Tibial artery (tissue), 4 donors: ENCODE results near the gene FRMD4A.

ENCODE experiments used
- DNase-seq, 2 donors: peaks; one replicate each; pipeline ENCODE4 v3.0.0-alpha.2; 2019
- H3K27ac ChIP-seq, 2 donors: fragments of 200-600 bp; sonication (generic) in 1 of 2; 1 replicate in 1 of 2; 2 replicates in 1 of 2; pipeline ENCODE4 v1.5.1; 2018 to 2019; ENCODE audit warnings: mild to moderate bottlenecking in 1 of 2
- H3K27me3 ChIP-seq, 2 donors: fragments of 200-600 bp; sonication (generic) in 1 of 2; one replicate each; pipeline versions ENCODE4 v1.5.1 to v1.6.0; 2016 to 2019
- H3K36me3 ChIP-seq, 3 donors: fragments of 200-600 bp; sonication (generic) in 2 of 3; one replicate each; pipeline ENCODE4 v1.5.1; 2016 to 2019; ENCODE audit warnings: mild to moderate bottlenecking in 2 of 3
- H3K4me1 ChIP-seq, 4 donors: fragments of 200-600 bp; sonication (generic) in 2 of 4; 1 replicate in 3 of 4; 2 replicates in 1 of 4; pipeline ENCODE4 v1.5.1; 2016 to 2019
- H3K4me3 ChIP-seq, 2 donors: fragments of 200-600 bp; sonication (generic) in 1 of 2; 1 replicate in 1 of 2; 2 replicates in 1 of 2; pipeline ENCODE4 v1.5.1; 2018 to 2019; ENCODE audit warnings: mild to moderate bottlenecking in 2 of 2
- H3K9me3 ChIP-seq, 3 donors: fragments of 200-600 bp; sonication (generic) in 1 of 3; one replicate each; pipeline ENCODE4 v1.5.1; 2016 to 2019
- intact Hi-C: fragments of 100-400 bp; cut with DNase I; formaldehyde crosslinking; loops from one replicate; pipeline ENCODE4 v1.15.0; 2023; ENCODE audit warnings: low total_unique reads
- TF ChIP-seq, protein P1 (sequence below), 2 experiments: fragments of 200-600 bp in 1 of 2; fragments of 450-650 bp in 1 of 2; IDR thresholded peaks; one replicate each; pipeline ENCODE4 v1.5.1; 2017 to 2019; ENCODE audit warnings: antibody characterized with exemption in 2 of 2, mild to moderate bottlenecking in 1 of 2, moderate library complexity in 1 of 2

FRMD4A gene

DNA sequence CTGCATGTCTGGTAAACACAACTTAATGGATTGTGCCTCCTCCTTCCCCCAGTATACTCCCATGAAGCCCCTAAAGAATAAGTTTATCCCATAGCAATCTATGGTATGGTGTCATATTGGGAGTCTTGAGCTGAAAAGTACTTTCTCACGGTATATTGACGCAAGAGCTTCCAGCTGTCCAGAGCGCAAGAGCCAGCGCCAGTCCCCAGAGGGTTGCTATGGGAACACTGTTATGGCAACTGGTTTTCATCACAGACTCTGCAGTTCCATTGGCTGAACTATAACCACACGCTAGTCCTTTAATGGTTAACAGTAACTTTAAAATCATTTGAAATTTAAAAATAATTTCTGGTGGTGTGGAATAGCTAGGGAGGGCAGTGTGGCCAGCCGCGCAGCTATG, 697.0 kb downstream of the FRMD4A start:
- peak; percentile 73 to 90 for DNase-seq
- no peaks in the 10 kb centered on the region for H3K9me3 ChIP-seq
- intact Hi-C loops = no loop called here
- no peak overlapping the region for H3K4me3 ChIP-seq
- TF ChIP-seq, protein P1, sequence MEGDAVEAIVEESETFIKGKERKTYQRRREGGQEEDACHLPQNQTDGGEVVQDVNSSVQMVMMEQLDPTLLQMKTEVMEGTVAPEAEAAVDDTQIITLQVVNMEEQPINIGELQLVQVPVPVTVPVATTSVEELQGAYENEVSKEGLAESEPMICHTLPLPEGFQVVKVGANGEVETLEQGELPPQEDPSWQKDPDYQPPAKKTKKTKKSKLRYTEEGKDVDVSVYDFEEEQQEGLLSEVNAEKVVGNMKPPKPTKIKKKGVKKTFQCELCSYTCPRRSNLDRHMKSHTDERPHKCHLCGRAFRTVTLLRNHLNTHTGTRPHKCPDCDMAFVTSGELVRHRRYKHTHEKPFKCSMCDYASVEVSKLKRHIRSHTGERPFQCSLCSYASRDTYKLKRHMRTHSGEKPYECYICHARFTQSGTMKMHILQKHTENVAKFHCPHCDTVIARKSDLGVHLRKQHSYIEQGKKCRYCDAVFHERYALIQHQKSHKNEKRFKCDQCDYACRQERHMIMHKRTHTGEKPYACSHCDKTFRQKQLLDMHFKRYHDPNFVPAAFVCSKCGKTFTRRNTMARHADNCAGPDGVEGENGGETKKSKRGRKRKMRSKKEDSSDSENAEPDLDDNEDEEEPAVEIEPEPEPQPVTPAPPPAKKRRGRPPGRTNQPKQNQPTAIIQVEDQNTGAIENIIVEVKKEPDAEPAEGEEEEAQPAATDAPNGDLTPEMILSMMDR (IDR thresholded peaks at IDR 0.05) = no peak
- H3K27me3 ChIP-seq = no peaks in the 10 kb centered on the region
- peaks cover 0 to 39% (median 10%) of the 10 kb centered on the region in 4 donors for H3K4me1 ChIP-seq
- H3K27ac ChIP-seq = peak overlapping the region; percentile 61 to 81
- H3K36me3 ChIP-seq = peaks cover 0 to 19% (median 5%) of the 10 kb centered on the region in 3 donors

DNA sequence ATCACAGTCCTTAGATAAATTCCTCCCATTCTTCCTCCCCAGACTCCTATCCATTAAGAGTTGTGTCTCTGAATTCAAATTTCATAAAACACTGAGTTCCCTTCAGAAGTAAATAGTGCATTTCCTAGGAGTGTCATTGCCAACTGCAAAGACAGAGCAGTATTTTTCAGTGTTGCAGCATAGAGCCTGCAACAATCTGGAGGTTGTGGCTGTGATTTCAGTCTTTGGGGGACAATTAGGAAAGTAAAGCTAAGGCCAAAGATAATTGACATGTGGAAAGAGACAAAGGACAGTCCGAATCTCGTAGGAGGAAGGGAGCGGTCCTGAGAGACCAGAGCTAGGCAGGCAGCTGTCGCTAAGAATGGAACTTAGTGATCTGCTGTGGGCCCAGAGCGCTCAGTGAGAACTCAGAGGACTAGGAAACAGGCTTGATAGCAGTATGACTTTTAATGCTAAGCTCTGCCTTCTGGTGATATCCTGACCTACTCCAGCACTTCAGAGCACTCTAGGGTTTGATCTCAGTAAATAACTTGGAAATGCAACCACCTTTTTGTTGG, 697.8 kb downstream of the FRMD4A start:
- Histone ChIP-seq H3K27ac (peak overlapping the region; percentile 61 to 81), H3K4me3 (no peak overlapping the region), H3K27me3 (no peaks in the 10 kb centered on the region), H3K9me3 (no peaks in the 10 kb centered on the region), H3K4me1 (peaks cover 0 to 38% (median 10%) of the 10 kb centered on the region in 4 donors), H3K36me3 (peaks cover 0 to 12% (median 0%) of the 10 kb centered on the region in 3 donors)
- TF ChIP-seq, protein P1 (IDR thresholded peaks at IDR 0.05) = no peak
- DNase-seq = no peak
- intact Hi-C loops = no loop called here

DNA sequence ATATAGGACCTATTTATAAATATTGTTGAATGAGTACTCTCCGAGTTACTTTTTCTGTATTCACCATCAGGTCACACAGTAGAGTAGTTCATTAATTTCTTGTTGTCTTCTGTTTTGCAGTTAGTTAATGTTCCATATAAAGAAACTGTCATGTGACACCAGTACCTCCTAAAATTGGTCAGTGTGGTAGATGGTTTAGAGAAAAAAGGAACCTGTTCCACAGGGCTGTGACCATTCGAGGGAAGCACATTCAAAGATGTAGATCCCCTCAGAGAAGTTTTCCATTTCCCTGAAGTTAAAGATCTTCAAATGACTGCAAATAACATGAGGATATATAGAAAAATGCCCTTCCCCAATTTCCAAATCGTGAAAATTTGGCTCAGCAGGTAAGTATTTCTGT, 698.3 kb downstream of the FRMD4A start:
- Histone ChIP-seq H3K4me3 (no peak overlapping the region), H3K4me1 (peaks cover 0 to 33% (median 10%) of the 10 kb centered on the region in 4 donors), H3K9me3 (no peaks in the 10 kb centered on the region), H3K27ac (peak overlapping the region in 1 of 2 donors; percentile 81), H3K27me3 (no peaks in the 10 kb centered on the region), H3K36me3 (peaks cover 0 to 10% (median 0%) of the 10 kb centered on the region in 3 donors)
- TF ChIP-seq, protein P1 (IDR thresholded peaks at IDR 0.05) = no peak
- DNase-seq = no peak
- intact Hi-C loops = no loop called here

DNA sequence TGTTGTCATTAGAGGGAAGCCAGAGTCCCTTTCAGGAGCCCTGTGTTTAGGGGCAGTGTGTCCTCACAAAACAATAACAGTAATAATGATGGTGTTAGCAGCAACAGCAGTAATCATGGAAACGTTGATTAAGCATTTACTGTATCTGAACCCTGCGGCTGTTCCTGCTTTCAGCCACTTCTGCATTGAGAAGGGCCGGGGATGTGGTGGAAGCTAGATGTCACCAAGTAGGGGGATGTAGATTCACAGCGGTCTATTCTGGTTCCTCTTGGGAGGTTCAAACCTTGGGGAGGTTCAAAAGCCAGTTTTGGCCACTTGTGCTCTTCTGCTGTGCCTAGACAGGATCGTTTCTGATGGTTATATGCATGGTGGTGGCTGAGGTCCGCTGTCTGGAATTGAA, 699.1 kb downstream of the FRMD4A start:
- no peak overlapping the region for H3K4me3 ChIP-seq
- intact Hi-C loops = no loop called here
- H3K36me3 ChIP-seq = peaks cover 0 to 10% (median 0%) of the 10 kb centered on the region in 3 donors
- TF ChIP-seq, protein P1 (IDR thresholded peaks at IDR 0.05) = no peak
- H3K27me3 ChIP-seq = no peaks in the 10 kb centered on the region
- peak overlapping the region in 1 of 2 donors; percentile 81 for H3K27ac ChIP-seq
- no peaks in the 10 kb centered on the region for H3K9me3 ChIP-seq
- peaks cover 0 to 27% (median 10%) of the 10 kb centered on the region in 4 donors for H3K4me1 ChIP-seq
- no peak for DNase-seq

DNA sequence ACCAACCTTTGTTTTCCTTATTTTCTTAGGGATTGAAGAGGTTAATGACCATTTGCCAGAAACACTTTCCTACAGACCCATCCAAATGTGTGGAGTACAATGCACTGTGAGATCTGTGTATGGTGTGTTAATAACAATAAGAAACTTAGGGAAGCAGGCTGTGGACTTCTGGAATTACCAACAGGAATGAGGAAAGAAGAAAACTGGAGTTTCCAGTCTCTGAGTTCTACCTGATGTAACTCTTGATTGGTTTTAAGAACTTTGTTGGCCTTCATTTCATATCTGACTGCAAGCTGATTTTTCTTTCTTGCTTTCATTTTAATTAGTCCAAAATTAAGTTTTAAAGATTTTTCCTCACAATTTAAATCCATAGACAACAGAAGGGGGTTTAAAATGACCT, 700.5 kb downstream of the FRMD4A start:
- Histone ChIP-seq H3K4me1 (peaks cover 0 to 27% (median 10%) of the 10 kb centered on the region in 4 donors), H3K4me3 (no peak overlapping the region), H3K36me3 (peaks cover 0 to 10% (median 4%) of the 10 kb centered on the region in 3 donors), H3K27me3 (no peaks in the 10 kb centered on the region), H3K9me3 (no peaks in the 10 kb centered on the region), H3K27ac (no peak overlapping the region)
- no peak for DNase-seq
- TF ChIP-seq, protein P1 (IDR thresholded peaks at IDR 0.05) = no peak
- intact Hi-C loops = no loop called here
